ENCODE data around the gene NEK8.
"Not testable (repeated sequence)": the region's sequence is repeated elsewhere in the genome, so short reads cannot be mapped to it uniquely, and the experiment has no call there.

Gene NEK8

DNA sequence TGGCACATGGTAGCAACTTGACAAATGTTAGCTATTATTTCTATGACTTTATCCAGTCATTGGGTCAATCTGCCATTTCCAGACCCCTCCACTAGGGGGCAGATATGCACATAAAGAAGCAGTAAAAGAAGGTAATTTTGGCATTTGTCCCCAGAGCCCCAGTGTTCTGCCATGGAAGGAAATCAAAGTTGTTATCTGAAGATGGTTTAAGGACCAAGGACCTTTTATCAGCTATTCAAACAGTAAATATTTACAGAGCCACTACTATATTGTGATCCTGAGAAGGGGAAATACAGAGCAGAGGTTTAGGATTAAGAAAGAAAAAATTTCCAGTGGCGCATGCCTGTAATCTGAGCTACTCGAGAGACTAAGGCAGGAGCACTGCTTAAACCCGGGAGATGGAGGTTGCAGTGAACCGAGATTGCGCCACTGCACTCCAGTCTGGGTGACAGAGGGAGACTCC is 35.2 kb downstream of the NEK8 start:
- no peak for DNase-seq (ENCODE audit: low read depth)

DNA sequence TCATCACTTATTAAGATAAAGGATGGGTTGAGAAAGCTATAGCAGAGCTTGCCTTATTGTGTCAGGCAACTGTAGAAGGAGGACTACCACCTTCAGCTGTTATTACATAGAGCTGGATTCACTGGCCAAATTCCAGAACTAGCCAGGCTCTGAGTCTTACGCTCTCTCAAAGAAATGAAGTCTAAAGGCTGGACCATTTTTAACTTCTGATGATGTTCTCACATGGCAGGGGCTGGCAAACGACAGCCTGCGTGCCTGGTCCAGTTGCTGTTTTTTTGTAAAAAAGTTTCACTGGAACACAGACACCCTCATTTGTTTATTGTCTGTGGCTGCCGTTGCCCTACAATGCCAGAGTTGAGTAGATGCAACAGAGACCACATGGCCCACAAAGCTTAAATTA is 36.5 kb downstream of the NEK8 start:
- DNase-seq (ENCODE audit: low read depth), result no peak

DNA sequence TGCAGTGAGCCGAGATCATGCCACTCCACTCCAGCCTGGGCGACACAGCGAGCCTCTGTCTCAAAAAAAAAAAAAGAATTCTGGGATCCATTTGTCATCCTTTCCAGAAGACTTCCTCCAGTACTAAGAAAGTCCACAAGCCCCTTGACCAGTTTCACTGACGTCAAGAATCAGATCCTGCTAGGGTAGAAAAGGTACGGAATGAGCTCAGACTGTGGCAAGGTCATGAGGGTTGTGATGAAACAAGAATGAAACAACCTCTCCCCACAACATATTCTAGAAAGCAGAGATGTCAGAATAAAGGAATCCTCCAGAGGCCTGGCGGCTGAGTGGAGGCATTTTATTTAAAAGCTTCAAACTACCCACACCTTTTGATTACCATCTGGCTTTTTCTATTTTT is 45.1 kb downstream of the NEK8 start:
- no peak for DNase-seq (ENCODE audit: low read depth)

DNA sequence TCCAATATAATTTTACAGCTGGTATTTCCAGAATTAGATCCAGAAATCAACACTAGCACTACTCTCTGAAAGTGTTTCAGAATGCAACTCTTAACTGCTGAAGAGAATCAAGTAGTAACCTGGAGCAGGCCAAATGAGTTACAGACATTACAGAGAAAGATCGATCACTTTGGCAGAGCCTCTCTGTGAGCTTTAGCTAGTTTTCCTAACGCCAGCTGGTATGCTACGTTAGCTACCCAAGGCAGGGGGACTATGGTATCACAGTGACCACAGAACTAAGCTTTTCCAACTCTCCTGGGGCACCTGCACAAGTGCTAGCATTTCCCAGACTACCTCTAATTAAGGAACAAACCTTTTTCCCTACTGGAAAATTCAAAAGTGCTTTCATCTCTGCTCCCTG is 45.6 kb downstream of the NEK8 start:
- no peak for DNase-seq (ENCODE audit: low read depth)

DNA sequence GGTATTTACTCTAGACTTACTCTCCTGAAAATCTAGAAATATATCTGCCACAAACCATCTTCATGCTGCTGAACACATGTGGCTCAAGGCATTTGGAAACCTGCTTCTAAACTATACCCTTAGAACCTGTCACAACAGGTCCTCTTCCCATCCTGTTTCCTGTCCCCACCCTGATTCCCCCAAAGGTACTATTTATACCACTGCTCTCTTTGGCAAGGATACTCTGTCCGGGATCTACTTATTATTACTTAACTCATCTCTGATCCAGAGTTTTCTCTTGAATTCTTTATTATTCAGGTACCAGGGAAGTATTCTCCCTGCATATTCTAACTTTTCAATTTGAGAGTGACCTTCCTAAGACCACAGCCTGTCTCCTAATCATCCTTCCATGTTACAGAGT is 48.6 kb downstream of the NEK8 start:
- no peak for DNase-seq (ENCODE audit: low read depth)

DNA sequence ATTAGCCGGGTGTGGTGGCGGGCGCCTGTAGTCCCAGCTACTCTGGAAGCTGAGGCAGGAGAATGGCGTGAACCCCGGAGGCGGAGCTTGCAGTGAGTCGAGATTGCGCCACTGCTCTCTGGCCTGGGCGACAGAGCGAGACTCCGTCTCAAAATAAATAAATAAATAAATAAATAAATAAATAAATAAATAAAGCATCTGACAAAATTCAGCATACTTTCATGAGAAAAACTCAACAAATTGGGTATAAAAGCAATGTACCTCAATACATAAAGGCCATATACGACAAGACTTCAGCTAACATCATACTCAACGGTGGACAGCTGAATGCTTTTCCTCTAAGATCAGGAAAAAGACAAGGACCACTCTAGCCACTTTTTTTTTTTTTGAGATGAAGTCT is 51.0 kb downstream of the NEK8 start:
- DNase-seq (ENCODE audit: low read depth), result not testable (repeated sequence)

DNA sequence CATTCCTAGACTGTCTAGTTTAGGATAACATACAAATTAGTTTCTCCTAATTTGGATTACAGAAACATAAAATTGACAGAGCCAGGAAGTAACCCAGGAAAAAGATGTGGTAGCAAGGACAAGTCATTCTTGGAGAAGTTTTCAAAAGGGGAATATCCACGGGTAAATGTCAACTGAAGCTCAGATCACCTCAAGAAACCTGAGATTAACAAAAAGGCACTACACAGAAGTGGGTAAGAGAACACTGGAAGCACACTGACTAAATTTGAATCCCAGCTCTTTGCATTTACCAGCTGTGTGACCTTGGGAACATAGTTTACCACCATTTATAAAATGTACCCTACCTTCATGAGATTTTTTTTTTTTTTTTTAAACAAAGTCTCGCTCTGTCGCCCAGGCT is 54.6 kb downstream of the NEK8 start:
- no peak for DNase-seq (ENCODE audit: low read depth)

DNA sequence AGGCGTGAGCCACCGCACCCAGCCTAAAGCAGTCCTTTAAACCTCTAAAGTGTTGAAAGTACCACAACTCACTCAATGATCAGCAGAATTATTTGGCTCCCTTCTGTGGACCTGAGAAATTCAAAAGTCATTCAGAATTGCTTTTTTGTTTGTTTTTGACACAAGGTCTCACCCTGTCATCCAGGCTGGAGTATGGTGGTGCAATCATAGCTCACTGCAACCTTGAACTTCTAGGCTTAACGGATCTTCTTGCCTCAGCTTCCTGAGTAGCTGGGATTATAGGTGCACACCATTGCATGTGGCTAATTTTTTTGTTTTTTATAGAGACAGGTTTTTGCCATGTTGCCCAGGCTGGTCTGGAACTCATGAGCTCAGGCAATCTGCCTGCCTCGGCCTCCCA is 59.5 kb downstream of the NEK8 start:
- no peak for DNase-seq (ENCODE audit: low read depth)
